ENCODE results near the gene RPS6KL1. TPM values are rescaled to one million over a fixed set of nuclear protein-coding genes. Genes with fewer than 3 reads are reported as not detected.

Gene RPS6KL1
- total RNA-seq, 1 experiment from 2014 or later: 9.8 TPM

DNA sequence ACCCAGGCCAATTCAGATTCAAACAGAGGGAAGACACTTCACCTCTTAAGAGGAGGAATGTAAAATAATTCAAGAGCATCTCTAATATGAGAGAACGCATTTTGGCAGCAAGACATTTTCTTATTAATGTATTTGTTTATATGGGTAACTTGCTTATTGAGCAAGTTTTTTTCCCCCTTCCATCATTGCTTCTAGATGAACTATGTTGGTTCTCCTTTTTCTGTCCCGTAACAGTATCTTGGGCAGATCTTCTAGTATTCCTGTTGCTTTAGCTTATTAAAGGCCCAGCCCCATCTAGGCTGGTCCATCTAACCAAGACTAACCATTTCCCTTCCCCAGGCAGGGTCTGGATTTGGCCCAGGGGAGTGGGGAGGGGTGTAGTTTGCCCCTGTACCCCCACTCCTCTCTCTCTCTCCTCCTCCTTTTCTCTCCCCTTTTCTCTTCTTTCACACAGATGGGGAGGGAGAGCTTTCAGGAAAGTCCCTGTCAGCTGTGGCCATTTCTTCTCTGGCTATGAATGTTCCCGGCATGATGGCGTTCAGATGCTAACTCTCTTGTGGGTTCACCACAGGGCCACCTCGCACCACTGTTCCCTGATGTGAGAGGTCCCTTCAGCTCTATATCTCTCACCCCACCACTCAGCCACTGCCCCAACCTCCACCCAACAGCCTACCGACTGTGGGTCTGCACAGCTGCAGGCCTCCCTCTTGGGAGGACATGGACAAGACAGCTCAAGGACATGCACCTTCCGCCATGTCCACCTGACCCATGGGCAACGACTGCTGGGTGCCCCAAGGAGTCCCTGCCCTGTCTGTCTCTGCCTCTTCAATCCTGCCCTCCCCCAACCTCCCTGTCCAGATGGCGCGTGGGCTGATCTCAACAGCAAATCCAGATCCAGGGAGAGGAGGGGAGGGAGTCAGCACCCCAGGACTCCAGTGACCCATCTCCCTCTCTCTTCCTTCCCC, 15.8 kb upstream of the RPS6KL1 start:
- Mint-ChIP-seq H3K27me3 (ENCODE audit: insufficient read depth, unreplicated experiment) (peaks cover 6% of the 10 kb centered on the region), H3K27ac (ENCODE audit: unreplicated experiment) (no peak overlapping the region), H3K9me3 (ENCODE audit: unreplicated experiment) (peaks cover 10% of the 10 kb centered on the region), H3K4me3 (ENCODE audit: unreplicated experiment) (no peak overlapping the region), H3K4me1 (ENCODE audit: low read depth, unreplicated experiment) (no peaks in the 10 kb centered on the region), H3K36me3 (ENCODE audit: insufficient read depth, unreplicated experiment) (peaks cover 11% of the 10 kb centered on the region)
- H3K4me3 ChIP-seq (ENCODE audit: low read depth, low read length): no peak overlapping the region
- H3K4me1 ChIP-seq: no peaks in the 10 kb centered on the region
- H3K27me3 ChIP-seq (replicated peaks; ENCODE audit: control insufficient read depth, insufficient read depth, low read length): no peaks in the 10 kb centered on the region
- H3K9me3 ChIP-seq: no peaks in the 10 kb centered on the region
- POLR2A ChIA-PET: no interaction called here
- intact Hi-C loops (cut with micrococcal nuclease; ENCODE audit: unreplicated experiment): no loop called here
- CTCF ChIA-PET: interaction anchor here (1.3 kb wide), 1 partner anchor 84 kb away, joined by 3 read pairs; no protein-coding TSS in a partner anchor
- BruUV-seq (replicated peaks): no TSS peak
- H3K36me3 ChIP-seq (ENCODE audit: control insufficient read depth, insufficient read depth, low read length): no peaks in the 10 kb centered on the region
- DNase-seq: no peak
- TF ChIP-seq, protein P1, sequence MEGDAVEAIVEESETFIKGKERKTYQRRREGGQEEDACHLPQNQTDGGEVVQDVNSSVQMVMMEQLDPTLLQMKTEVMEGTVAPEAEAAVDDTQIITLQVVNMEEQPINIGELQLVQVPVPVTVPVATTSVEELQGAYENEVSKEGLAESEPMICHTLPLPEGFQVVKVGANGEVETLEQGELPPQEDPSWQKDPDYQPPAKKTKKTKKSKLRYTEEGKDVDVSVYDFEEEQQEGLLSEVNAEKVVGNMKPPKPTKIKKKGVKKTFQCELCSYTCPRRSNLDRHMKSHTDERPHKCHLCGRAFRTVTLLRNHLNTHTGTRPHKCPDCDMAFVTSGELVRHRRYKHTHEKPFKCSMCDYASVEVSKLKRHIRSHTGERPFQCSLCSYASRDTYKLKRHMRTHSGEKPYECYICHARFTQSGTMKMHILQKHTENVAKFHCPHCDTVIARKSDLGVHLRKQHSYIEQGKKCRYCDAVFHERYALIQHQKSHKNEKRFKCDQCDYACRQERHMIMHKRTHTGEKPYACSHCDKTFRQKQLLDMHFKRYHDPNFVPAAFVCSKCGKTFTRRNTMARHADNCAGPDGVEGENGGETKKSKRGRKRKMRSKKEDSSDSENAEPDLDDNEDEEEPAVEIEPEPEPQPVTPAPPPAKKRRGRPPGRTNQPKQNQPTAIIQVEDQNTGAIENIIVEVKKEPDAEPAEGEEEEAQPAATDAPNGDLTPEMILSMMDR (IDR thresholded peaks at IDR 0.05; ENCODE audit: insufficient read depth in 1 of 2, low read depth in 1 of 2, low read length in 1 of 2, severe bottlenecking in 1 of 2, unreplicated experiment in 1 of 2): no peak

DNA sequence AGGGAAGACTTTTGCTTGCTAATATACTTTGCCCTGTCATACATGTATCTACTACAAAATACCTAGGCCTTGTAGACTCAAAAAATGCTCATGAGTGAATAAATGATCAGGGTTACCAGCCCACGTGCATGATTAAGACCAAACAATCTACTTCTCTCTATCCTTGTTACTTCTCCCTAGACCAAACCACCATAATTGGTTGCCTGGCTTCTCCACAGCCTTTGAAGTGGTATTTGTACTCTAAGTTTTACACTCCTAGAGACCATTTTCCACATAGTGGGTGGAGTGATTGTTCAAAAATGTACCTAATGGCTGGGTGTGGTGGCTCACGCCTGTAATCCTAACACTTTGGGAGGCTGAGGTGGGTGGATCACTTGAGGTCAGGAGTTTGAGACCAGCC, 14.1 kb upstream of the RPS6KL1 start:
- Mint-ChIP-seq H3K4me1 (ENCODE audit: low read depth, unreplicated experiment) (no peaks in the 10 kb centered on the region), H3K27me3 (ENCODE audit: insufficient read depth, unreplicated experiment) (peaks cover 6% of the 10 kb centered on the region), H3K27ac (ENCODE audit: unreplicated experiment) (no peak overlapping the region), H3K4me3 (ENCODE audit: unreplicated experiment) (no peak overlapping the region), H3K36me3 (ENCODE audit: insufficient read depth, unreplicated experiment) (peaks cover 11% of the 10 kb centered on the region), H3K9me3 (ENCODE audit: unreplicated experiment) (peaks cover 10% of the 10 kb centered on the region)
- intact Hi-C loops (cut with micrococcal nuclease; ENCODE audit: unreplicated experiment): no loop called here
- TF ChIP-seq, protein P1 (IDR thresholded peaks at IDR 0.05; ENCODE audit: insufficient read depth in 1 of 2, low read depth in 1 of 2, low read length in 1 of 2, severe bottlenecking in 1 of 2, unreplicated experiment in 1 of 2): no peak
- no TSS peak for BruUV-seq (replicated peaks)
- Histone ChIP-seq H3K9me3 (no peaks in the 10 kb centered on the region), H3K36me3 (ENCODE audit: control insufficient read depth, insufficient read depth, low read length) (no peaks in the 10 kb centered on the region), H3K4me3 (ENCODE audit: low read depth, low read length) (no peak overlapping the region), H3K27me3 (replicated peaks; ENCODE audit: control insufficient read depth, insufficient read depth, low read length) (no peaks in the 10 kb centered on the region), H3K4me1 (no peaks in the 10 kb centered on the region)
- ChIA-PET POLR2A (no interaction called here), CTCF (no interaction called here)
- DNase-seq: no peak

DNA sequence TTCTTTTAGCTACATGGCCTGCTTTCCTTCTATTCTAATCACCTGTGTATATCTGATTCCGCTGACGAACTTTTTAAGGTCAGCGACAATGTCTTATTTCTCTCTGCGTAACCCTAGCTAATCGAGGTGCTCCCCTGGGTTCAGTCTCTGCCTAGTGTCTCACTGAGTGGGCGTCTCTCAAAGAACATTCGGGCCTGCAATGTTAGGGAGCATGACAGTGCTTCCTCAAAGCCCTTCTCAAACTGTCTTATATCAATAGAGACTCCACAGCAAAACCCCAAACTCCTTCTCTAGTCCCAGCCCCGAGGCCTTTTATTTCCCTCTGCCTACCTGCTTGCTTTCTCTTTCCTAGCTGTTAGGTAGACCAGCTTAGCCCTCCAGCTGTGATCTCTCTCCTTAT, 13.7 kb upstream of the RPS6KL1 start:
- CTCF ChIA-PET: no interaction called here
- Histone ChIP-seq H3K27me3 (replicated peaks; ENCODE audit: control insufficient read depth, insufficient read depth, low read length) (no peaks in the 10 kb centered on the region), H3K9me3 (no peaks in the 10 kb centered on the region), H3K4me1 (no peaks in the 10 kb centered on the region), H3K4me3 (ENCODE audit: low read depth, low read length) (no peak overlapping the region), H3K36me3 (ENCODE audit: control insufficient read depth, insufficient read depth, low read length) (no peaks in the 10 kb centered on the region)
- BruUV-seq (replicated peaks): no TSS peak
- peaks cover 8% of the 10 kb centered on the region for H3K36me3 Mint-ChIP-seq (ENCODE audit: insufficient read depth, unreplicated experiment)
- intact Hi-C loops (cut with micrococcal nuclease; ENCODE audit: unreplicated experiment): no loop called here
- no peak for DNase-seq
- no peak overlapping the region for H3K4me3 Mint-ChIP-seq (ENCODE audit: unreplicated experiment)
- peaks cover 10% of the 10 kb centered on the region for H3K9me3 Mint-ChIP-seq (ENCODE audit: unreplicated experiment)
- TF ChIP-seq, protein P1 (IDR thresholded peaks at IDR 0.05; ENCODE audit: insufficient read depth in 1 of 2, low read depth in 1 of 2, low read length in 1 of 2, severe bottlenecking in 1 of 2, unreplicated experiment in 1 of 2): no peak
- POLR2A ChIA-PET: no interaction called here
- no peak overlapping the region for H3K27ac Mint-ChIP-seq (ENCODE audit: unreplicated experiment)
- peaks cover 6% of the 10 kb centered on the region for H3K27me3 Mint-ChIP-seq (ENCODE audit: insufficient read depth, unreplicated experiment)
- H3K4me1 Mint-ChIP-seq (ENCODE audit: low read depth, unreplicated experiment): no peaks in the 10 kb centered on the region
